HG03280 (cell line): Measurements from ENCODE around the gene PRKAG2.
"Not testable (repeated sequence)": the region's sequence is repeated elsewhere in the genome, so short reads cannot be mapped to it uniquely, and the experiment has no call there.

Experiments
- ATAC-seq: cut with Tn5 transposase; IDR thresholded peaks from one replicate; pipeline ENCODE4 v1.9.1; 2021; ENCODE audit warnings: mild to moderate bottlenecking, moderate library complexity; ENCODE audit not compliant: unreplicated experiment

PRKAG2 gene

GRCh38 chr7:151790830-151791620, 85.9 kb downstream of the PRKAG2 start:
- ATAC-seq, result no peak

GRCh38 chr7:151790095-151790829, 86.7 kb downstream of the PRKAG2 start:
- no peak for ATAC-seq

- no peak for ATAC-seq
These were observed 87.5 kb downstream of the PRKAG2 start for GRCh38 chr7:151789380-151789947.

GRCh38 chr7:151787348-151787747, 89.6 kb downstream of the PRKAG2 start:
- ATAC-seq, result no peak

- ATAC-seq, result no peak
These were observed 90.0 kb downstream of the PRKAG2 start for GRCh38 chr7:151786936-151787335.

- ATAC-seq, result no peak
These were observed 90.7 kb downstream of the PRKAG2 start for GRCh38 chr7:151786241-151786640.

- no peak for ATAC-seq
These were observed 91.3 kb downstream of the PRKAG2 start for GRCh38 chr7:151785681-151785965.

- ATAC-seq, result no peak
These were observed 91.8 kb downstream of the PRKAG2 start for GRCh38 chr7:151784853-151785680.

GRCh38 chr7:151783958-151784575, 92.8 kb downstream of the PRKAG2 start:
- no peak for ATAC-seq

GRCh38 chr7:151782598-151783448, 94.1 kb downstream of the PRKAG2 start:
- ATAC-seq, result peak; percentile 89

- not testable (repeated sequence) for ATAC-seq
These were observed 94.7 kb downstream of the PRKAG2 start for GRCh38 chr7:151782256-151782597.

- ATAC-seq, result no peak
These were observed 95.6 kb downstream of the PRKAG2 start for GRCh38 chr7:151781161-151781845.

- ATAC-seq, result no peak
These were observed 96.3 kb downstream of the PRKAG2 start for GRCh38 chr7:151780631-151781030.

GRCh38 chr7:151779678-151780077, 97.2 kb downstream of the PRKAG2 start:
- ATAC-seq, result no peak

- ATAC-seq, result no peak
These were observed 97.7 kb downstream of the PRKAG2 start for GRCh38 chr7:151779255-151779654.

GRCh38 chr7:151777908-151778670, 98.8 kb downstream of the PRKAG2 start:
- no peak for ATAC-seq

- ATAC-seq, result no peak
These were observed 99.4 kb downstream of the PRKAG2 start for GRCh38 chr7:151777495-151777880.

GRCh38 chr7:151776876-151777494, 99.9 kb downstream of the PRKAG2 start:
- ATAC-seq, result no peak
